GM13977 (cell line): ENCODE measurements around the gene CSTF1.

Source experiments
- DNase-seq: peaks from one replicate; pipeline ENCODE4 v3.0.0; 2012; ENCODE audit warnings: low spot score
- in situ Hi-C: fragments of 300-500 bp; cut with MboI; formaldehyde crosslinking; loops from one replicate; pipeline ENCODE4 v1.12.0; 2022; ENCODE audit warnings: low sequenced_read_pairs, low pct_unique_long_range_greater_than_20kb, mixed read lengths, inconsistent platforms; ENCODE audit not compliant: unreplicated experiment
- TF ChIP-seq, protein P1 (sequence below): IDR thresholded peaks from 2 replicates; pipeline ENCODE4 v1.5.1; 2012; ENCODE audit warnings: mild to moderate bottlenecking, control low read depth; ENCODE audit not compliant: insufficient read depth; ENCODE audit errors: extremely low read depth, missing control alignments

Gene CSTF1

DNA sequence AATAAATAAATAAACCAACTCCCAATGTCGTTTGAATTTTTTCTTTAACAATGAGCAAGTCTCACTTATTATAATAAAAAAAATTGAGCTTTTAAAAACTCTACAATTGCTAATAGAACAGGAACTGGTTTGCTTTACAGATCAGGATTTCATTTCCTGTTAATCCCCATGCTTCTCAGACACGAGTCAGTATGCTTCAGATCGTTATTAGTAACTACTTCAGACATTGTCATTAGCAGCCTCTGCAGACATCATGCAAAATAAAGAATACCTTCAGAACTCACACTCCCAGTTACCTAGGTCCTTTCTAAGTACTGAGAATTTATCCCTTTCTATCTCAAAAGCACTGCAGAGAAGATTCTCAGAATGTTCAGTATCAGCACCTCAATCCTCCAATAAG is 43.7 kb upstream of the CSTF1 start:
- in situ Hi-C loops: loop anchor here (25.0 kb wide), 1 partner anchor 1686 kb away; no protein-coding TSS in a partner anchor
- TF ChIP-seq, protein P1, sequence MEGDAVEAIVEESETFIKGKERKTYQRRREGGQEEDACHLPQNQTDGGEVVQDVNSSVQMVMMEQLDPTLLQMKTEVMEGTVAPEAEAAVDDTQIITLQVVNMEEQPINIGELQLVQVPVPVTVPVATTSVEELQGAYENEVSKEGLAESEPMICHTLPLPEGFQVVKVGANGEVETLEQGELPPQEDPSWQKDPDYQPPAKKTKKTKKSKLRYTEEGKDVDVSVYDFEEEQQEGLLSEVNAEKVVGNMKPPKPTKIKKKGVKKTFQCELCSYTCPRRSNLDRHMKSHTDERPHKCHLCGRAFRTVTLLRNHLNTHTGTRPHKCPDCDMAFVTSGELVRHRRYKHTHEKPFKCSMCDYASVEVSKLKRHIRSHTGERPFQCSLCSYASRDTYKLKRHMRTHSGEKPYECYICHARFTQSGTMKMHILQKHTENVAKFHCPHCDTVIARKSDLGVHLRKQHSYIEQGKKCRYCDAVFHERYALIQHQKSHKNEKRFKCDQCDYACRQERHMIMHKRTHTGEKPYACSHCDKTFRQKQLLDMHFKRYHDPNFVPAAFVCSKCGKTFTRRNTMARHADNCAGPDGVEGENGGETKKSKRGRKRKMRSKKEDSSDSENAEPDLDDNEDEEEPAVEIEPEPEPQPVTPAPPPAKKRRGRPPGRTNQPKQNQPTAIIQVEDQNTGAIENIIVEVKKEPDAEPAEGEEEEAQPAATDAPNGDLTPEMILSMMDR: no peak
- no peak for DNase-seq

- in situ Hi-C loops: no loop called here
- DNase-seq: no peak
- TF ChIP-seq, protein P1: no peak
Measured at GRCh38 chr20:56350842-56351241, 41.6 kb upstream of the CSTF1 start.

DNA sequence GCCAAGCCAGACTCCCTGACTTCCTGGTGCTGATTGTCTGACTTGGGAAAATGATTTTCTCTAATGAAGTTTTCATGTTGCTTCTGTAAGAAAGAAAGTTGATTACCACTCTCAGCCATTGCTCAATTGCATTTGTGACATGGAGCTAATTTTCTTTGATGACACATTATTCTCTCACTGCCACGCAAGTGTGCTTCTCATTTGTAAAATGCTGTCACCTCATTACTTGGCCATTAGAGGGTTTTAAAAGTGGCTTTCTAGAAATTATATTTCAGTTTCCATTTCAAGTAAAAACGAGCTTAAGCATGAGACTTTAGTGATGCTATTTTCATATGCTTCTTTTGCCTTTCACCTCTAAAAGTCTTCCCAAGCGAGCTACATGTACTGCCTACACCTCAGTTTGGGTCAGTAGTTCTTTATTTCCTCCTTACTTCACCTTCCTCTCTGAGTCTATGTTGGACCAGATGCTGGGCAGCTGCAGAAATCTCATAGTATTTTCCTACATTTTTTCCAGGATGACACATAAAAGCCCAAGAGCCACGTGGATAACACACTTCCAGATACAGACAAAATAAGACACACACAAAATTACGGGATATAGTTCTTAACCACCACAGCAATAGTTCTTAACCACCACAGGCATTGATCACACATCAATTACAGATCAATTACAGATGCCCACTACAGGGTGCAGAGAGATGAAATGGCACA is 39.9 kb upstream of the CSTF1 start:
- in situ Hi-C loops: no loop called here
- no peak for DNase-seq
- TF ChIP-seq, protein P1: no peak

DNA sequence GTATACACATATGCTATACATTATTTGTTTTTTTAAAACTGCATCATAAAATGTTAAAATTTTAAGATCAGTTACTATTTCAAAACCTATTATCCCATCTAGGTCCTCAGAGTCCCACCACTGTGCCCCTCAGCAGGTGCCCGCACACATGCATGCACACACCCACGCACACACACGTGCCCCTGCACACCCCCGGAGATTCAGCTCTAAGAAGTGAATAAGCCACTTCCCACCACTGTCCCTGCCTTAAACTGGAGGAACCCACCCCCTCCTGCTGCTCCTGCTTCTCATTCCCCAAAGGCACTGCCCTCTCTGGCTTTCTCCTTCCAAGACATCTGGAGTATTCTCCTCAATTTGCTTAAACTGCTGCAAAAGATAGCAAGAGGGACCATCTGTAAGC is 39.1 kb upstream of the CSTF1 start:
- TF ChIP-seq, protein P1: no peak
- DNase-seq: no peak
- in situ Hi-C loops: no loop called here

DNA sequence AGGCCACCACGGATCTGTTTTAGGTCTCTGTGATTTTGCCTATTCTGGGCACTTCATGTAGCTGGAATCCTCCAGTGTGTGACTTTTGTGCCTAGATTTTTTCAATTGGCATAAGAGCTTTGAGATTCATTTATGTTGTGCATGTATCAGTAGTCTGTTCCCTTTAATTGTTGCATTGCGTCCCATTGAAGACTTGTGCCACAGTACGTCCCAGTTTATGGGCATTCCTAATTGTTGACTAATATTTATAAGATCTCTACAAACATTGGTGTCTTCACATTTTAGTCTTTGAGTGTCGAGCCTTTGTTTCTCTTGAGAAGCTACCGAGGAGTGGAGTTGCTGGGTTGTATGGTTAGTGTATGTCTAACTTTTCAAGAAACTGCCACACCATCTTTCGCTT is 34.4 kb upstream of the CSTF1 start:
- DNase-seq: no peak
- TF ChIP-seq, protein P1: no peak
- in situ Hi-C loops: no loop called here

DNA sequence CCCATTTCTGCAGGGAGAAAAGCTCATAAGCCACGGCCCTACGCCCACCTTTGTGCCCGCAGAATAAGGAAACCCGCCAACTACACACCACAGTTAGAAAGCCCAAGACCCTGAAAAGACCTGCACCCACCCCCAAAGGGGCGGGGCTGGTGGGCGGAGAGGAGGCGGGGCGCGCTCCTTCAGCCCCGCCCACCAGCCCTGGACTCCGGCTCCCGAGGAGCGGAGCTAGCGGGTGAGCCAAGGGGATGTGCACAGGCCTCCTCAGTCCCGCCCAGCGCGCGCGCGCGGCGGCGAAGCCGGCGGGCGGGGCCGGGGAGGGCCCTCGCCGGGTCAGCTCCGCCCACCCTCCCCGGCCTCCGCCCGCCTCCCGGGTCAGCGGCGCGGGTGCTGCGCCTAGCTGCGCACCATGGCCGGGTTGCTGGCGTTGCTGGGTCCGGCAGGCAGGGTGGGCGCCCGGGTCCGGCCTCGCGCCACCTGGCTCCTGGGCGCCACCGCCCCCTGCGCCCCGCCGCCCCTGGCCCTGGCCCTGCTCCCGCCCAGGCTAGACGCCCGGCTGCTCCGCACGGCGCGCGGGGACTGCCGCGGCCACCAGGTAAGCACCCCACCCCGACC is 33.7 kb upstream of the CSTF1 start, which contains the start of gene FAM210B:
TSS of gene FAM210B (plus strand) at position 375 of the 612 bp plus-strand sequence. CDS start at position 407, 32 bp downstream.
- TF ChIP-seq, protein P1: no peak
- peak; percentile 97 for DNase-seq
- in situ Hi-C loops: no loop called here
